Measurements from ENCODE around the gene ZDHHC14.

DNA sequence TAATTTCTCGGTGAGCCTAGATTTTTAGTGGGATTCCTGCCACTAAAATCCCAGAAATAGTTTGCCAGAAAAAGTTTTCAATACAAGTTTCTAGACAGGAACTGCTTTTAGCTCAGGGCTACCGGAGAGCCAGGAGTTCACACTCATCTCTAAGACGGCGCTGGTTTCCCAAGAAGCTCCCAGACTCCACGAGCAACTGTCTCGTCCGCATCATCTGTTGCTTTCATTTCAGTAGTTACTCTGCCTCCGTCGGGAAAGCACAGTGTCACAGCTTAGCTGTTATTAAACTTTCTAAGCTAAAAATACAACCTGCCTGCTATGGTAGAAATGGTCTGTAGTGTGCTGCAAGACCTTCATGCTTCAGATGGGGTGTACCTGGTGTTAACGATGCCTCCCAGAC is 244.8 kb downstream of the ZDHHC14 start:
- no peak for TF ChIP-seq MAX (IDR thresholded peaks at IDR 0.05)
- no peak for TF ChIP-seq RAD21 (conservative IDR thresholded peaks at IDR 0.05 in 1 of 2, IDR thresholded peaks at IDR 0.05 in 1 of 2)
- no peak for TF ChIP-seq CHD4 (IDR thresholded peaks at IDR 0.05; ENCODE audit: borderline replicate concordance)
- TF ChIP-seq, protein P1, sequence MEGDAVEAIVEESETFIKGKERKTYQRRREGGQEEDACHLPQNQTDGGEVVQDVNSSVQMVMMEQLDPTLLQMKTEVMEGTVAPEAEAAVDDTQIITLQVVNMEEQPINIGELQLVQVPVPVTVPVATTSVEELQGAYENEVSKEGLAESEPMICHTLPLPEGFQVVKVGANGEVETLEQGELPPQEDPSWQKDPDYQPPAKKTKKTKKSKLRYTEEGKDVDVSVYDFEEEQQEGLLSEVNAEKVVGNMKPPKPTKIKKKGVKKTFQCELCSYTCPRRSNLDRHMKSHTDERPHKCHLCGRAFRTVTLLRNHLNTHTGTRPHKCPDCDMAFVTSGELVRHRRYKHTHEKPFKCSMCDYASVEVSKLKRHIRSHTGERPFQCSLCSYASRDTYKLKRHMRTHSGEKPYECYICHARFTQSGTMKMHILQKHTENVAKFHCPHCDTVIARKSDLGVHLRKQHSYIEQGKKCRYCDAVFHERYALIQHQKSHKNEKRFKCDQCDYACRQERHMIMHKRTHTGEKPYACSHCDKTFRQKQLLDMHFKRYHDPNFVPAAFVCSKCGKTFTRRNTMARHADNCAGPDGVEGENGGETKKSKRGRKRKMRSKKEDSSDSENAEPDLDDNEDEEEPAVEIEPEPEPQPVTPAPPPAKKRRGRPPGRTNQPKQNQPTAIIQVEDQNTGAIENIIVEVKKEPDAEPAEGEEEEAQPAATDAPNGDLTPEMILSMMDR (IDR thresholded peaks at IDR 0.05), result no peak
- TF ChIP-seq JUN (IDR thresholded peaks at IDR 0.05), result no peak
- TF ChIP-seq POLR2AphosphoS2 (conservative IDR thresholded peaks at IDR 0.05; ENCODE audit: low read length), result no peak
- no peak for TF ChIP-seq ZSCAN20 (CRISPR knock-in tag; IDR thresholded peaks at IDR 0.05)

All from A549 (cell line).